ENCODE results near the gene TDP2.
"Not testable (repeated sequence)": the region's sequence is repeated elsewhere in the genome, so short reads cannot be mapped to it uniquely, and the experiment has no call there.

TDP2 gene

DNA sequence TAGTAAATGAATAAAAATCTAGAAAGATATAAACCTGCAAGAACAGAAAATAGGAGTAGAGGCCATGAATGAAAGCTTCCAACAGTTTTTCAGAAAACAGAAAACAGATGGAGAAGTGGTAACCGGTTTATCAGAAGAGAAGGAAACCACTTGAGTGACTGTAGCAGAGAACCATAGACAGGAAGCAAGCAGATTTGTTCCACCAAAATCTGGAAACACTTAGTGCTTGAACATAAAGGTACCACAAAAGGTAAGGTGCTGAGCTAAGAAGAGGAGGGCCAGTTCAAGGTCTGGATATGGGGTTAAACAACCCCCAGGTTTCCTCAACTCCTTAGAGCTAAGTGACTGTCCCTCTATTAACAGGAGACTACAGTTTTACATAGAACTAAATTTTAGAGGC lies 11.5 kb downstream of the TDP2 start:
- no peak overlapping the region for H3K4me3 ChIP-seq (ENCODE audit: low read depth, low read length)

- no peak overlapping the region for H3K4me3 ChIP-seq (ENCODE audit: low read depth, low read length)
Observed at GRCh38 chr6:24650365-24650764, 16.3 kb downstream of the TDP2 start.

DNA sequence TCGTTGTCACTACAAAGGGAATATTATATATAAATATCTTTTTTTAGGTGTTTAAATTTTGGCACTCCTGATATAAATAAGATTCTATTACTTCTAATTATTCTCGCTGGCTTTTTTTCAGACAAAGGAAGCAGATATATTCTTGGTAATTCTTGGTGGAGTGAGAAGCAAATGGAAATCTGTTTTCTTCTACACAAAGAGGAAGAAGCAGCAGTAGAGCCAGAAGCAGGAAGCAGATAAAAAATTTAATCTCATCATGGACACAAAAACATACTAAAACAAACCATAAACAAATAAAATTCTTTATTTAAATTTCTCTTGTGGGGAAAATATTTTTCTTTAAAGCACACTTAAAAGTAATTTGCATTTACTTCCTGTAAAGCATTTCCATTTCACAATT lies 17.0 kb downstream of the TDP2 start:
- H3K4me3 ChIP-seq (ENCODE audit: low read depth, low read length), result no peak overlapping the region

- no peak overlapping the region for H3K4me3 ChIP-seq (ENCODE audit: low read depth, low read length)
Observed at GRCh38 chr6:24648276-24648675, 18.4 kb downstream of the TDP2 start.

DNA sequence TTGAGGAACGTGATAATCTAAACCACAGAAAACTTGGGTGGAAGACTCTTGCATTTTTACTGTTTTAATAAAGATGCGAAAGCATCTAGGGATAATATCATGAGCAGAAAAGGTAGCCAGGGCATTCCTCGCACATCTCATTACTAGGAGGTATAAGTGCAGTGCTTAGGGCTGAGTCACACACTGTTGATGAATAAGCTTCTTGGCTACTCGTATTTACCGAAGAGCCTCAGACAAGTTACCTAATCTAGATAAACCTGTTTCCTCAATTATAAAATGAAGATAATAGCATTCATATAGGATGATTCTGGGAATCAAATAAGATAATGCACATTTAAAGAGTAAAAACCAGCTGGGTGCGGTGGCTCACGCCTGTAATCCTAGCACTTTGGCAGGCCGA lies 19.9 kb downstream of the TDP2 start:
- peak overlapping the region; percentile 64 for H3K4me3 ChIP-seq (ENCODE audit: low read depth, low read length)

DNA sequence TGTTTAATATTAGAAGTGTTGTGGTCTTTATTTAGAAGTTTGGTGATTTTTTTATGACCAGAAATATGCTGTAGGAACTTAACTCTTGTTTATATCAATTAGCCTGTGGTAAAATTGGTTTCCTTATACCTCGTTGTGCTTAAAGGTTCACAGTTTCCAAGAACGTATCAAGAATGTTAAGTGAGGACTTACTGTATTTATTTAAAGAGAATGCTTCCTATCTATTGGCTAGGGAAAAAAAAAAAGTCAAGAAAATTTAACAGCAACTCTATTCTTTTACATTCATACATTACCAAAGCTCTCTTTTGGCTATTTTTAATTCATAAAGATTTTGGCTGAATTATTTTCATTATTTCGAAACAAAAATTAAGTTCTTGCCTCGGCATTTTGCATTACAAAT lies 22.3 kb downstream of the TDP2 start:
- no peak overlapping the region for H3K4me3 ChIP-seq (ENCODE audit: low read depth, low read length)

DNA sequence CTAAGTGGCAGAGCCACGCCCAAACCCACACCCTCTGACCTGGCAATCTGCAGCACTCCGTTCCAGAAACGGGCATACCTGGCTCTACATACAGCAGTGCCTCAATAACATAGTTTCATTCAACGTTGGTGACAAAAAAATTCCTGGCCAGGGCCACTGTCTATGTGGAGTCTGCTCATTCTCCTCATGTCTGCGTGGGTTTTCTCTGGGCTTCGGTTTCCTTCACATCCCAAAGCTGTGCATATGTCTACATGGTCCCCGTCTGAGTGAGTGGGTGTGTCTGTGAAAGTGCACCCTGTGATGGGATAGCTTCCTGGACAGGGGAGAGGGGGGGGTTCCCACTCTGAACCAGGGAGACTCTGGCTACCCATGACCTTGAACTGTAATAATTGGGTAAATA lies 22.8 kb downstream of the TDP2 start:
- H3K4me3 ChIP-seq (ENCODE audit: low read depth, low read length), result no peak overlapping the region

DNA sequence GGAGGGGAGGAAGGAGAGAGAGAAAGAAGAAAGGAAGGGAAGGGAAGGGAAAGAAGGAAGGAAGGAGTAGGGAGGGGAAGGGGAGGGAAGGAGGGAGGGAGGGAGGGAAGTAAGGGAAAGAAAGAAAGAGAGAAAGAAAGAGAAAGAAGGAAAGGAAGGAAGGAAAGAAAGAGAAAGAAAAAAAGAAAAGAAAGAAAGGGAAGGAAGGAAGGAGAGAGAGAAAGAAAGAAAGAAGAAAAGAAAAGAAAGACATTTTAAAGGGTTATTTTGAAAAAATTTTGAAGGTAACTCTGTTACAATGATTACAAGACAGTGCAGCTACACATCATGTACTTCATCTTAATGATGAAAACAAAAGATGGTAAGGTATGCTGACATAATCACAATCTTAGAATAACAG lies 24.6 kb downstream of the TDP2 start:
- H3K4me3 ChIP-seq (ENCODE audit: low read depth, low read length), result no peak overlapping the region

- not testable (repeated sequence) for H3K4me3 ChIP-seq (ENCODE audit: low read depth, low read length)
Observed at GRCh38 chr6:24640631-24641030, 26.1 kb downstream of the TDP2 start.

DNA sequence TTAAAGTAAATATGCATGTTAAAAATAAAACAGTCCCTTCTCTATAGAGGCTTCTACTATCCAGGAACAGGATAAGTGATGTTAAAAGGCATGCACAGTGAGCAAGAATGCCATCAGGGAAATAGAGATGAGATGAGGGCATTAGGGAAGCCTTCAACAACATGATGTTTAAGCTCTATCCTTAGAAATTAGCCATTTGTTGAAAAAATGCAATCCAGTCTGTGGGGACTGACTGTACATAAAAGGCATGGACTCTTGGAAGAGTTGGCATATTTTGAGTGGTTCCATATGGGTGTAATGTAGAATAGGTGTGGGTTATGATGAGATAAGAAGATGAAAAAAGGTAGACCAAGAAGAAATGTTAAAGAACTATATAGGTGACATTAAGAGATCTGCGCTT lies 26.5 kb downstream of the TDP2 start:
- H3K4me3 ChIP-seq (ENCODE audit: low read depth, low read length), result no peak overlapping the region

- no peak overlapping the region for H3K4me3 ChIP-seq (ENCODE audit: low read depth, low read length)
Observed at GRCh38 chr6:24636681-24637080, 30.0 kb downstream of the TDP2 start.

GRCh38 chr6:24632573-24632972 lies 34.1 kb downstream of the TDP2 start:
- H3K4me3 ChIP-seq (ENCODE audit: low read depth, low read length), result no peak overlapping the region

DNA sequence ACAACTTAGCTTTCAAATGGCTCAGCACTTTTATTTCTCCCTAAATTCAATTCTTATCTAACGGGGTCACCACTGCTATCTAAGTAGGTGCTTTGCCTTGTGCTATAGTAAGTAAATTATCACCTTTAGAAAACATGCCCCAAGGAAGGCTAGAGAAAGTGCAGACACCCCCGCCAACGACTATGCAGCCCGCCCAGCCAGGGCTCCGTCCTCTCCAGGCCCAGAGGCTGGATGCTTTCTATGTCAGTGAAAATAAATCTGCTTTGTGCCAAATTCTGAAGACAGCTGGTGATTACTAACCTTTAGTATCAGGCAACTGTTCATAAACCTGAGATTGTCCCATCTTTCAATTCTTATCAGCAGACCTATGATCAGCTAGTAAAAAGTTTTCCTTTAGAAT lies 35.0 kb downstream of the TDP2 start:
- H3K4me3 ChIP-seq (ENCODE audit: low read depth, low read length), result no peak overlapping the region

DNA sequence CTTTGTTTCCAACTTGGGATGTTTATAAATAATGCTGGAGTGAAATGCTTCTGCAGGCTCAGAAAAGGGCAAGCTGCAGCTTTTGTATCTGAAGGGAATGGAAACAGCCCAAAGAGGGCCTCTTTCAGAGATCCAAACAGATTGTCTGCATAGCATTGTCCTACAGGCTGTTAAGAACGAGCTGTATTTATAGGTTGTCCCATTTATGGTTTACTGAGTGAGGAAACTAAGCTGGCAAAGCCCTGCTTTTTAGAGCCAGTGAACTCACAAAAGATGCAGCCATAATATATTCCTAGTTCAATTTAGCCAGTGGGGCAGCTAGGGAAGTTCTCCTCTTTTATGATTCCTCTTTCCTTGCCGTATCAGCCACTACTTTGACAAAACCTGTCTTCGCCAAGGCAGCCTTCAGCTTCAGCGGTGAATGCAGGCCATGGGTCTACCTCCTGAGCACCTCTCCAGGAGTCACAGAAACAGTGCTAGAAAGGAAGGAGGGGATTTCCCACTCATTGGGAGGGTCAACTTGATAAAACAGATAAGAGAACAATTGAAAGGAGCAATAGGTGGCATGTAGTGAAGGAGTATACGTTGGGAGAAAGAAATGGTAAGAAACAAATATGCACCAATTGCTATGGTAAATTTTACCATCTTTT lies 35.7 kb downstream of the TDP2 start:
- no peak overlapping the region for H3K4me3 ChIP-seq (ENCODE audit: low read depth, low read length)

DNA sequence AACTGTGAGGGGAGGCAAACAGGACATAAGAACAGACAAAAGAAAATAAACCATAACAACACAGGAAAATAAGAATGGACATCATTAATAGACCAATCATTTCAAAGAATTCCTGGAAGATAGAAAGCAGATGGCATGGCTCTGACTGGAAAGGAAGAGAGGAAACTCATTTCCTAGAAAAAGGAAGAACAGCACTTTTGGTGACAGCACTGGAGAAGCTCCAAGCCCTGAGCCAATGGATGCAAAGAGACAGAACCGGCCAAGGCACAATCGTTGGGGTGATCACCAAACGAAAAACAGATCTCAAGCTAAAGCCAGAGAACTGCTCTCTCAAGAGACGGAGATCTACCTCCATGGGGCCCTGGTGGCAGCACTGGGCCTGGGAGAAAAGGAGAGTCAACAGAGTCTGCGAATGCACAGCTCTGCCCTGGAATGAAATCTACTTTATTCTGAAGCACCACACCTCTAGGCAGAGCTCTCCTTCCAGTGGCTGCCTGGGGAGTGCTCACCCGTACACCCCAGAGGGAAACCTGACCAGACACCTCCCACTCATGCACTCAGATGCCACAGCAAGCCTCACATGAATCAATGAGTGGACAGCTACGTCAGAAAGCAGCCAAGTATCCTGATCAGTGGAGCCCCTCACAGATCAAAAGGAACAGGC lies 44.9 kb downstream of the TDP2 start:
- H3K4me3 ChIP-seq (ENCODE audit: low read depth, low read length), result no peak overlapping the region

DNA sequence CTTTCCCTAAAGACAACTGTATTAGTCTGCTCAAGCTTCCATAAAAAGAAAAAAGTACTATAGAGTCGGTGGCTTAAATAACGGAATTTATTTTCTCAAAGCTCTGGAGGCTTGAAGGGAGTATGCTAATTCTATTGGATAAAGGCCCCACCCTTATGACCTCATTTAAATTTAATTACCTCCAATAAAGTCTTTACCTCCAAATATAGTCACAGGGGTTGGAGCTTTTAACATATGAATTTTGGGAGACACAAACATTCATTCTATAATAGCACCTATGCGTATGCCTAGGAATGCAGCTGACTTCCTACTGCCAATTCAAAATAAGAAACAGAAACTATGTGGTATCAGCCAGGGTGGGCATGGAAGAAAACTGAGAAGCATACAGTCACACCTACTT lies 46.1 kb downstream of the TDP2 start:
- no peak overlapping the region for H3K4me3 ChIP-seq (ENCODE audit: low read depth, low read length)

GRCh38 chr6:24619661-24620060 lies 47.0 kb downstream of the TDP2 start:
- H3K4me3 ChIP-seq (ENCODE audit: low read depth, low read length), result no peak overlapping the region

- no peak overlapping the region for H3K4me3 ChIP-seq (ENCODE audit: low read depth, low read length)
Observed at GRCh38 chr6:24614648-24615047, 52.1 kb downstream of the TDP2 start.

DNA sequence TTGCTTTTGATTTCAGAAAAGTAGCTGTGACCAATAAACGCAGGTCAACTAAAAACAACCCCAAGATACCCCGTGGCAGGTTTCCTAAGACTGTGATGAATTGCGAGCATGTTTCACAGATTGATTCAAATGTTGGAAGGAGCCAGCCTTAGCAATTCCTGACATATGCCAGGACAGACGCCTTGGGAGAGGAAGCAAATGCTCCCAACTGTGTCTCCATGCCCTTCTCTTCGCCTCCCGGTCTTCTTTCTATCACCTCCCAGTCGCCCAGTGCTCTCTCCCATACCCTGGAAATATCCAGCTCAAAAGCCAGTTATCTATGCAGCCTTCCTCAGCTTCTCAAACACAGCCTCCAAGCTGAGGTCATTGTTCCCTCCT lies 52.7 kb downstream of the TDP2 start:
- no peak overlapping the region for H3K4me3 ChIP-seq (ENCODE audit: low read depth, low read length)

- no peak overlapping the region for H3K4me3 ChIP-seq (ENCODE audit: low read depth, low read length)
Observed at GRCh38 chr6:24613361-24614042, 53.2 kb downstream of the TDP2 start.

- H3K4me3 ChIP-seq (ENCODE audit: low read depth, low read length), result no peak overlapping the region
Observed at GRCh38 chr6:24610672-24611071, 56.0 kb downstream of the TDP2 start.

DNA sequence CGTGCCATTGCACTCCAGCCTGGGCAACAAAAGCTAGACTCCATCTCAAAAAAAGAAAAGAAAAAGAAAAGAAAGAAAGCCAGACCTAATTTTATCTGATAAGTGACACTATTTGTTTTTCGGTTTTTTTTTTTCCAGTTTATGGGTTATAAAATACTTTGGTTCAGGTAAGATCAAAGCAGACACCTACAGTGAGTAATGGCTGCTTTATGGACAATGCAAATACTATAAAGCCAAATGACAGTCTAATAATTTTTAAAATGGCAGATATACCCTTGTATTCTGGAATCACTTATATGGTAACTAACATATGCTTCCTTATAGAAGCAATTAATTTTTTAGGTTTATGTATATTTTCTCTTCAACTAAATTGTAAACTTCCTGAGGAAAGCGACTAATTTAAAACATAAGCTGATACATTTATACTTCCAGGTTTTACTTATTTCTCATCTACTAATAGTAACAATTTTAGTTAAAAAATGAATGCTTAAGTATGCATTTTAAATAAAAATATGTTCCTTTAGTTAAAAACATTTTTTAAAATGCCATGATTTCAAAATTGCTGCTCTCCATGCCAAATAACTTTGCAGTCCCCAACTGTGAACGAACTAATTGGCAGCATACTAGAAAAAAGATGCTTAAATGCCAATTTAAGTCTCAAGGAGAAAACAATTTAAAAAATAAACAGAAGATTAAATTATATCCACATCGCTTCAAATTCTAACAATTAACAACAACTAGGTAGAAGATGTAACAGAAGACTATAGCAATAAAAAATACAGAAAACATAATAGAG lies 59.2 kb downstream of the TDP2 start:
- no peak overlapping the region for H3K4me3 ChIP-seq (ENCODE audit: low read depth, low read length)

Data from iPS-11a (cell line).